CD4-positive, CD25-positive, alpha-beta regulatory T cell (primary cell): ENCODE results near the gene PLXNC1. TPM values are rescaled to one million over a fixed set of nuclear protein-coding genes. Genes with fewer than 3 reads are reported as not detected.
A peak's percentile ranks its signal among the peaks of the same experiment; 100 is the strongest.

Experiments used
- ATAC-seq, 2 donors: fragments of 150-1000 bp; cut with Tn5 transposase; one replicate each; pipeline ENCODE4 v1.10.0; 2021; ENCODE audit warnings: low read depth in 2 of 2, moderate number of reproducible peaks in 2 of 2, moderate library complexity in 1 of 2
- DNase-seq, 3 donors: peaks; one replicate each; pipeline versions ENCODE4 v3.0.0 to v3.0.0-alpha.2; 2012 to 2022; ENCODE audit warnings: mixed read lengths in 1 of 3
- H3K27ac ChIP-seq: one replicate; pipeline ENCODE4 v1.7.0; 2013; ENCODE audit warnings: mild to moderate bottlenecking, low read length; ENCODE audit not compliant: insufficient read depth, poor library complexity, severe bottlenecking
- H3K27me3 ChIP-seq: one replicate; pipeline ENCODE4 v1.7.0; 2013; ENCODE audit warnings: low read length; ENCODE audit not compliant: control insufficient read depth, insufficient read depth
- H3K36me3 ChIP-seq: one replicate; pipeline ENCODE4 v1.7.0; 2013; ENCODE audit warnings: mild to moderate bottlenecking, low read length, moderate library complexity; ENCODE audit not compliant: control insufficient read depth, insufficient read depth
- H3K4me1 ChIP-seq: 2 replicates; pipeline ENCODE4 v1.7.0; 2013; ENCODE audit warnings: mild to moderate bottlenecking, low read length; ENCODE audit not compliant: insufficient read depth, control insufficient read depth, poor library complexity, severe bottlenecking
- H3K4me3 ChIP-seq: one replicate; pipeline ENCODE4 v1.7.0; 2013; ENCODE audit warnings: low read depth, mild to moderate bottlenecking, low read length, moderate library complexity
- H3K9me3 ChIP-seq, 2 experiments: 1 replicate in 1 of 2; 2 replicates in 1 of 2; pipeline ENCODE4 v1.7.0; 2013; ENCODE audit warnings: low read length in 2 of 2, mild to moderate bottlenecking in 1 of 2, moderate library complexity in 1 of 2; ENCODE audit not compliant: control insufficient read depth in 2 of 2
- H3K27ac Mint-ChIP-seq, 3 donors: one replicate each; pipeline ENCODE4 v1.8.0; 2020 to 2022; ENCODE audit warnings: mild to moderate bottlenecking in 3 of 3, mixed read lengths in 3 of 3, moderate library complexity in 2 of 3
- H3K27me3 Mint-ChIP-seq: one replicate; pipeline ENCODE4 v1.8.0; 2022; ENCODE audit warnings: mild to moderate bottlenecking, mixed read lengths
- H3K36me3 Mint-ChIP-seq: one replicate; pipeline ENCODE4 v1.8.0; 2020; ENCODE audit warnings: mixed read lengths
- H3K4me1 Mint-ChIP-seq, 4 donors: one replicate each; pipeline ENCODE4 v1.8.0; 2020 to 2022; ENCODE audit warnings: mixed read lengths in 4 of 4, mild to moderate bottlenecking in 1 of 4
- H3K4me3 Mint-ChIP-seq, 4 donors: one replicate each; pipeline ENCODE4 v1.8.0; 2020 to 2022; ENCODE audit warnings: mild to moderate bottlenecking in 4 of 4, mixed read lengths in 4 of 4, moderate library complexity in 3 of 4
- H3K9me3 Mint-ChIP-seq, 7 donors: one replicate each; pipeline ENCODE4 v1.8.0; 2020 to 2022; ENCODE audit warnings: mixed read lengths in 7 of 7, mild to moderate bottlenecking in 3 of 7, moderate library complexity in 2 of 7
- polyA plus RNA-seq, 4 donors: library from polyadenylated mRNA; unstranded; fragments of 300-500 nt; fragmentation: Illumina TruSeq; gene quantifications; one replicate each; pipeline ENCODE4 v1.2.3, GENCODE V29; 2021
- total RNA-seq: library from RNA; stranded (reverse); gene quantifications from one replicate; pipeline ENCODE4 v1.2.3, GENCODE V29; 2022

Gene PLXNC1
- total and polyA plus RNA-seq, 5 donors from 2014 or later = 1.2 to 13.8 (median 2.4) TPM

DNA sequence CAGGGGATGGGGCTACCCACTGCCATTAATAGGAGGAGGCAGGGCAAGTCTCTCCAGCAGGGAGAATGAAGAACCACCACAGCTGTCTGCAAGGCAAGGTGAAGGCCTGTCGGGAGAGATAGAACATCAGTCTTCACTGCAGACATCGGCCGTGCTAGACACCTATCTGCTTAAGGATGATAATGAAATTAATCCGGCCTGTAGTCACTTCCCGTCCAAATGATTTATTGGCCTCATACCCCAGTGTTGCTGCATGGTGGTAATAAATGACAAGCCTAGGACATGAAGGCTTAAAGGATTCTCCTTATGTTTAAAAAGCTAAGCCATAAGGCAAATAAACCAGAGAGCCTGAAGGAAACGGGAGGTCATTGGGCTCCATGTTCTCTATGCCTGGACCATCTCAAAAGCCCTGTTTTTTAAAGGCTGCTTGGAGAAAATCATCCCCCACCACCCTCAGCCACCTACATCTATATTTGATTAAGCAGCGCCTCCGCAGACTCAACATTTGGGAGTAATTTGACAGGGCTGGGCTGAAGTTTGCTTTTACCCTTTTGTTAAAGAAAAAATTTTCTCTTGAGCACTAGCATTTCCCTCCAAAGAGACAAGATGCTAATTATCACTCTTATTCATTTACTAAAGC lies 137.7 kb downstream of the PLXNC1 start:
- DNase-seq (no peak), ATAC-seq (no peak)
- H3K9me3 ChIP-seq = no peaks in the 10 kb centered on the region
- H3K4me1 ChIP-seq = peaks cover 15% of the 10 kb centered on the region
- H3K4me3 Mint-ChIP-seq = no peak overlapping the region
- H3K36me3 ChIP-seq = peaks cover 13% of the 10 kb centered on the region
- H3K27ac Mint-ChIP-seq = no peak overlapping the region
- H3K27ac ChIP-seq = no peak overlapping the region
- H3K27me3 ChIP-seq = no peaks in the 10 kb centered on the region
- peaks cover 55% of the 10 kb centered on the region for H3K36me3 Mint-ChIP-seq
- no peaks in the 10 kb centered on the region for H3K27me3 Mint-ChIP-seq
- no peaks in the 10 kb centered on the region for H3K9me3 Mint-ChIP-seq
- H3K4me3 ChIP-seq = no peak overlapping the region
- peaks cover 12 to 28% (median 23%) of the 10 kb centered on the region in 4 donors for H3K4me1 Mint-ChIP-seq

- no peak for DNase-seq
- Mint-ChIP-seq H3K27ac (no peak overlapping the region), H3K4me1 (peaks cover 12 to 24% (median 21%) of the 10 kb centered on the region in 4 donors), H3K27me3 (no peaks in the 10 kb centered on the region), H3K4me3 (no peak overlapping the region), H3K36me3 (peaks cover 59% of the 10 kb centered on the region), H3K9me3 (no peaks in the 10 kb centered on the region)
- no peaks in the 10 kb centered on the region for H3K27me3 ChIP-seq
- H3K9me3 ChIP-seq = no peaks in the 10 kb centered on the region
- peaks cover 15% of the 10 kb centered on the region for H3K4me1 ChIP-seq
- no peak overlapping the region for H3K27ac ChIP-seq
- H3K4me3 ChIP-seq = no peak overlapping the region
- H3K36me3 ChIP-seq = peaks cover 13% of the 10 kb centered on the region
- no peak for ATAC-seq
Measured at GRCh38 chr12:94286583-94287244, 138.3 kb downstream of the PLXNC1 start.

DNA sequence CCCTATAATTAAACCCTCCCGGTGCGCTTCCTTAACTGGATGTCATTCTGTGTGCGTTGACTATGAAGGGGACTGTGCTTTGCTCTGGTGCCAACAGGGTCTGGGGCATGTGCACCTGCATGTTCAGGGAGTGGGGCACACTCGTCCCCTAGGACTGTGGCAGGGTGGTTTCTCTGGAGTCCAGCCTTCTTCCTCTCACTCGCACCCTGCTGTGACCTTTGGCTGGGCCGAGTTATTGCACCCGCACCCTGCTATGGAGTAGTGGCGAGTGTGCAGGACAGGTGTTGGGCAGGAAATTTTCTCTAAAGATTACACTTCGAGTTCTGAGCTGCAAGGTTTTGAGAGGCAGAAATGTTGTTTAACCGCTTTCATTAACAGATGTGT lies 138.9 kb downstream of the PLXNC1 start:
- no peaks in the 10 kb centered on the region for H3K27me3 Mint-ChIP-seq
- ATAC-seq = no peak

DNA sequence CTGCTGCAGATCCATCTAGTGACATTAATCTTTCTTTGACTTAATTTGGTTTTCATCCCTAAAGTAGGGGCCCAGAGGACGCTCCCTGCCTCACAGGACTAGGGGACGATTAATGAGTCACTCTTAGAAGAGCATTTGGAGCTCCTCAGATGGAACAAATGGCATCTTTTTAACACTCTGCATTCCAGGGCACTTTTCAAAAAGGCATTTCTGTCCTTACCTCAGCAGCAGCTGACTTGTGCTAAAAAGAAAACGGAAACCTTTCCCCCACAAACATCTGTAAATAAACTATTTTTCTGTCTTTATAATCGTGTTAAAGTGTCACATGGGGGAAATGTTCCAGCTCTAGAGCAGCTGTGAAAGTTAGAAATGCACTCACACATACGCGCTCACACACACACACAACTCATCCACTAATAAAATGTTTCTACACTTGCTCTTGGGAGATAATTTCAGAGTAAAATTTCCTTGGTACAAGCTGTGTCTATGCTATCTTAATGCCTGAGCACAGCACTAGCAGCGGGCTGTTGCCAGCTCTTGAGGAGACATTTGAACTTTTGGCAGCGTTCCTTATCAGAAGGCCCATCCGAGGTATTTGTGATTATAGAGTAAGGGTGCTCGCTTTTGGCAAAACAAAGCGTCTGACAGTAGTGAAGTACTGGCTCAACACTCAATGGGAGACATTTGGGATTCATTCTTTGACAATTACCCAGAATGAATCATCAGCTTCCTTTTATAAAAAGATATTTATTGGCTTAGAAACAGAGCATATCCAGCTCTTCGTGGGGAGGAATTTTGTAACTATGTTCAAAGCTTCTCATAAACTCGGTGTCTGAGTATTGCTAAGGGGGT lies 141.3 kb downstream of the PLXNC1 start:
- Histone ChIP-seq H3K4me3 (no peak overlapping the region), H3K36me3 (peaks cover 15% of the 10 kb centered on the region), H3K27me3 (no peaks in the 10 kb centered on the region), H3K27ac (no peak overlapping the region), H3K9me3 (no peaks in the 10 kb centered on the region), H3K4me1 (no peaks in the 10 kb centered on the region)
- no peak for ATAC-seq
- Mint-ChIP-seq H3K4me1 (peaks cover 0 to 4% (median under 1%) of the 10 kb centered on the region in 4 donors), H3K36me3 (peaks cover 51% of the 10 kb centered on the region), H3K4me3 (no peak overlapping the region), H3K27me3 (no peaks in the 10 kb centered on the region), H3K27ac (peak overlapping the region in 2 of 3 donors; percentile 18 to 41), H3K9me3 (no peaks in the 10 kb centered on the region)
- DNase-seq = no peak

More for the DNA sequence above, 138.9 kb downstream of the PLXNC1 start:
- Histone ChIP-seq H3K9me3 (no peaks in the 10 kb centered on the region), H3K4me1 (peaks cover 13% of the 10 kb centered on the region), H3K36me3 (peaks cover 13% of the 10 kb centered on the region), H3K4me3 (no peak overlapping the region), H3K27me3 (no peaks in the 10 kb centered on the region), H3K27ac (no peak overlapping the region)
- Mint-ChIP-seq H3K4me3 (no peak overlapping the region), H3K36me3 (peaks cover 57% of the 10 kb centered on the region), H3K4me1 (peaks cover 9 to 20% (median 16%) of the 10 kb centered on the region in 4 donors), H3K9me3 (no peaks in the 10 kb centered on the region), H3K27ac (no peak overlapping the region)
- DNase-seq = no peak

DNA sequence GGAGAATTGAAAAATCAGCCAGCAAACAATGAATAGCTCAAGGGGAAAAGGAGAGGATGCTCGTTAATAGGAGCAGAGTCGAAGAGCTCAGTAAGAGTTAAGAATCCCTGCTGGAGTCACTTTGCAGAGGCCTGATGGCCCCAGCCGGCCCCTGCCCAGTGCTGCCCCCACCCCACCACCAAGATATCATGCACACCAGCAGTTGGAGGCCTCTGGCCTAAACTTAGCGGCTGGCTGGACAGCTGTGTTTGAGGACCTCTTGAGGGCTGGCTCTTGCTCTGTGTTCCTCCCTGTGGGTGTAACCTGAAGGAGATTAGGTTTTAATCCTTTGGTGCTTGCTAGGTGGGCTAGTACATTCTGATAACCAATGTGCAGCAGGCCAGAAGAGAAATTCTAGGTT lies 142.0 kb downstream of the PLXNC1 start:
- Mint-ChIP-seq H3K27ac (peak overlapping the region in 1 of 3 donors; percentile 36), H3K9me3 (no peaks in the 10 kb centered on the region), H3K36me3 (peaks cover 50% of the 10 kb centered on the region), H3K27me3 (no peaks in the 10 kb centered on the region), H3K4me3 (no peak overlapping the region), H3K4me1 (no peaks in the 10 kb centered on the region)
- ATAC-seq (no peak), DNase-seq (no peak)
- no peaks in the 10 kb centered on the region for H3K9me3 ChIP-seq
- no peaks in the 10 kb centered on the region for H3K27me3 ChIP-seq
- H3K4me1 ChIP-seq = no peaks in the 10 kb centered on the region
- no peak overlapping the region for H3K4me3 ChIP-seq
- H3K36me3 ChIP-seq = peaks cover 19% of the 10 kb centered on the region
- H3K27ac ChIP-seq = no peak overlapping the region

DNA sequence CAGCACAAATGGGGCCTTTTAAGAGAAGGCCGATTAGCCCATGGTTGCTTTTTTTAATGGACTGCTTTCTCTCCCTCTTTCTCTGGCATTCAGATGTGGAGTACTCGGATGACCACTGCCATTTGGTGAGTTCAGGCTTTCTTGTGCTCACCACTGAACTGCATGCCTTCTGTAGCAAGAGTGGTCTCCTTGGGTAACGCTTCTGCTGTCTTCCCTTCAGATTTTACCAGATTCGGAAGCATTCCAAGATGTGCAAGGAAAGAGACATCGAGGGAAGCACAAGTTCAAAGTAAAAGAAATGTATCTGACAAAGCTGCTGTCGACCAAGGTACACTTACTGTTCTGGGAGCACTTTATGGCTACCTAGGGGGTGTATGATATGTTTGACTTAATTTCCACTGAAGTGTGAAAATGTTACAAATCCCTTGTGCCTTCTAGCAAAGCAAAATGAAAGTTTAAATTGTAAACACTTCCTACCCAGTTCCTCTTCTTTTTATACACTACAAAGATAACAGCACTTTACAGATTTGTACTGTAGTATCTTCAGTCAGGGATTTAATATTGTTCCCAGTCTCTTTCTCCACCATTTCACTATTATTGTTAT lies 148.8 kb downstream of the PLXNC1 start:
- Mint-ChIP-seq H3K27me3 (no peaks in the 10 kb centered on the region), H3K9me3 (peaks cover 0 to 3% (median 0%) of the 10 kb centered on the region in 7 donors), H3K4me1 (peaks cover 0 to 4% (median under 1%) of the 10 kb centered on the region in 4 donors), H3K36me3 (peaks cover 60% of the 10 kb centered on the region), H3K27ac (no peak overlapping the region), H3K4me3 (no peak overlapping the region)
- no peaks in the 10 kb centered on the region for H3K27me3 ChIP-seq
- peaks cover 30% of the 10 kb centered on the region for H3K36me3 ChIP-seq
- no peaks in the 10 kb centered on the region for H3K9me3 ChIP-seq
- no peak overlapping the region for H3K4me3 ChIP-seq
- DNase-seq (no peak), ATAC-seq (no peak)
- no peak overlapping the region for H3K27ac ChIP-seq
- no peaks in the 10 kb centered on the region for H3K4me1 ChIP-seq

DNA sequence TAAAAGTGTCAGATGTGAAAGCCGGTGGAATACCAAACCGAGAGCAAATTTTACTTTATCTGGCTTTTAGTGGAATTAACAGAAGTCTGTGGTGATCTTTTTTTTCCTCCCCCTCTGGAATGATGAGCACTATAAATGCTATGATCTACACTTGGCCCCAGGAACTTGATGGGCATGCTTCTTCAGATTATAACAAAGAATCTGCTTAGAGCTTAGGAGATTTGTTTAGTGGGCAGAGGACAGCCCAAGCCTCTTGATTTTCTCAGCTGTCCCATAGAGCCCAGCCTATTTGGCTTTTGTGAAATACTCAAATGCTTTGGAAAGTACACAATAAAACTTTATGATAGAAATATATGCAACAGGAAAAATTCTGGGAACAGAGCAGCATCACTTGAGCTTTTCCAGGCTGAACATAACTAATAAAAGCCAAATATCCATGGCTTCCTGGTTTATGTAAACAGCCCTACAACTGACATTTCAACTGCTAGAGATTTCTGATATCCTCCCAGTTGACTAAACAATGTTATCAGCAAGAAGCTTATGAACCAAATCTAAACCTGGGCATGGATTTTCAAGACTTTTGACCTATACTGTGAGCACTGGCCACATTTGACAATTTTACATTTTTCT lies 149.6 kb downstream of the PLXNC1 start:
- H3K36me3 ChIP-seq = peaks cover 35% of the 10 kb centered on the region

More for the DNA sequence above, 149.6 kb downstream of the PLXNC1 start:
- H3K4me1 Mint-ChIP-seq = peaks cover 0 to 8% (median under 1%) of the 10 kb centered on the region in 4 donors
- Histone ChIP-seq H3K9me3 (no peaks in the 10 kb centered on the region), H3K27me3 (no peaks in the 10 kb centered on the region), H3K4me3 (no peak overlapping the region), H3K4me1 (no peaks in the 10 kb centered on the region), H3K27ac (no peak overlapping the region)
- no peak for ATAC-seq
- H3K36me3 Mint-ChIP-seq = peaks cover 63% of the 10 kb centered on the region
- no peak for DNase-seq
- peaks cover 0 to 3% (median 0%) of the 10 kb centered on the region in 7 donors for H3K9me3 Mint-ChIP-seq
- H3K27ac Mint-ChIP-seq = no peak overlapping the region
- no peak overlapping the region for H3K4me3 Mint-ChIP-seq
- no peaks in the 10 kb centered on the region for H3K27me3 Mint-ChIP-seq
